ENCODE data around the gene CISH. TPM values are rescaled to one million over a fixed set of nuclear protein-coding genes. Genes with fewer than 3 reads are reported as not detected.
A peak's percentile ranks its signal among the peaks of the same experiment; 100 is the strongest.

The CISH gene
- total and polyA plus RNA-seq, 9 of the 15 experiments (the other 6 are each of a cell fraction or from before 2014, with no cell fraction given), result 1.7 to 47.7 (median 18.3) TPM

GRCh38 chr3:50610181-50610971 is 1.2 kb downstream of the CISH start (continued):
- no peak for TF ChIP-seq TAF1 (IDR thresholded peaks at IDR 0.05; ENCODE audit: control insufficient read depth, extremely low read depth, insufficient read depth, low read length, severe bottlenecking)
- no peak for TF ChIP-seq RB1 (IDR thresholded peaks at IDR 0.05; ENCODE audit: low read depth)
- 0 out of 4 replicates have a peak, but pooled peaks of 1 of the 2 experiments have one; percentile 14 for TF ChIP-seq TBL1XR1 (IDR thresholded peaks at IDR 0.05; ENCODE audit: low read length in 2 of 2)
- peak; percentile 23; the same call in 1 of the 2 replicates for TF ChIP-seq CTBP1 (IDR thresholded peaks at IDR 0.05; ENCODE audit: borderline replicate concordance)
- no peak for TF ChIP-seq TOE1 (IDR thresholded peaks at IDR 0.05; ENCODE audit: borderline replicate concordance)
- no peak for TF ChIP-seq TOE1 (CRISPR knock-in tag; IDR thresholded peaks at IDR 0.05; ENCODE audit: borderline replicate concordance, low read depth)
- TF ChIP-seq ZNF699 (CRISPR knock-in tag; IDR thresholded peaks at IDR 0.05; ENCODE audit: insufficient replicate concordance), result no peak
- no peak for TF ChIP-seq SP1 (CRISPR knock-in tag; IDR thresholded peaks at IDR 0.05)
- TF ChIP-seq ZNF655 (CRISPR knock-in tag; IDR thresholded peaks at IDR 0.05), result no peak
- 0 out of 2 replicates have a peak, but pooled peaks have one; percentile 31 for TF ChIP-seq HDAC2 (IDR thresholded peaks at IDR 0.05)
- no peak for TF ChIP-seq GTF3C2 (IDR thresholded peaks at IDR 0.05; ENCODE audit: borderline replicate concordance, extremely low read depth, insufficient read length)
- TF ChIP-seq SRSF9 (IDR thresholded peaks at IDR 0.05; ENCODE audit: borderline replicate concordance, low read depth, low read length), result no peak
- TF ChIP-seq, protein P1, sequence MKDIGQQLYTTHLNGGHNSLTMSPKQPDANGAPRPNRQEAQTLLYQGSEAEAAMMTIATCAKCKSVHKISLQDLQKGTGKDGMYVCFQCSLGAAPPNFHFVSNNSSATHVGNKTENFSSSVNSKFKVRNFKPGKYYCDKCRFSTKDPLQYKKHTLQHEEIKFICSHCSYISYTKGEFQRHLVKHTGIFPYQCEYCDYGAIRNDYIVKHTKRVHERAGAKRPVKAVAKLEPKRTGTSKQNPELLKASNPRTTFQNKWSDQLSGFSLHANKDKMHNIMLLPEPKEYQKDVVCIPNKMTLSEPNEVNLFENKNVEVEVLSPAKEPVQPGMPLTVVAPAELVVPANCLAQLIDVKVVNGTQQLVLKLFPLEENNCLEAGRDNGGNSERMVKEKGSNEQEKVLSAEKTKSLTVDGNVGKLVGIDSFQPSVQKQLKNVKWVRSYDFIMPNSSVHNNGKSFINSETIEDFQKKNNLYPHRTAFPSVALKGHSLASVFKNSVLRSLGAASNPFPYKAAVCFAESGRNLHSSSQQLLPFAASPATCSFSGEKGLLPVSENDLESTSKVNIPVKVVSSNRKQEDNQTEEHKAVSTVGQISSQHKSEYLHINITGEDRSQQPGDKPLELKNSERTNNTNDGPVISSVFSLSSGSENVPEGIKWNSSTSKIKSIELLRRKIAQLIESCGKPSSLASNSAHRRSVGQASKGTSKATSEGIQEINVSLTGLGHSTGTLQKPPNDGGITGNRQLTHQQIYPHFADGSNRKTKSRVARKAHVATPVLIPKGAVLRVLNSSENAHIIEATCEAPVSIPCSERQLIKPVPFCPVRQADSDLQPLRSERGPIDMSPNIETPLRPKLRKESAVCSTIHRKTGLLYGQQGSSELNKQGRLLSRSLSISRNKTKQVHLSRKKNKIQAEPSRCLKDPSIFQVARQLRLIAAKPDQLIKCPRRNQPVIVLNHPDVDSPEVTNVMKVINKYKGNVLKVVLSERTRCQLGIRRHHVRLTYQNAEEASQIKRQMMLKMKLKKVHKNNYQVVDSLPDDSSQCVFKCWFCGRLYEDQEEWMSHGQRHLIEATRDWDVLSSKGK (CRISPR knock-in tag; IDR thresholded peaks at IDR 0.05), result no peak
- TF ChIP-seq, protein P2, sequence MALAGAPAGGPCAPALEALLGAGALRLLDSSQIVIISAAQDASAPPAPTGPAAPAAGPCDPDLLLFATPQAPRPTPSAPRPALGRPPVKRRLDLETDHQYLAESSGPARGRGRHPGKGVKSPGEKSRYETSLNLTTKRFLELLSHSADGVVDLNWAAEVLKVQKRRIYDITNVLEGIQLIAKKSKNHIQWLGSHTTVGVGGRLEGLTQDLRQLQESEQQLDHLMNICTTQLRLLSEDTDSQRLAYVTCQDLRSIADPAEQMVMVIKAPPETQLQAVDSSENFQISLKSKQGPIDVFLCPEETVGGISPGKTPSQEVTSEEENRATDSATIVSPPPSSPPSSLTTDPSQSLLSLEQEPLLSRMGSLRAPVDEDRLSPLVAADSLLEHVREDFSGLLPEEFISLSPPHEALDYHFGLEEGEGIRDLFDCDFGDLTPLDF (CRISPR knock-in tag; IDR thresholded peaks at IDR 0.05), result no peak
- TF ChIP-seq ARID3B (CRISPR knock-in tag; IDR thresholded peaks at IDR 0.05; ENCODE audit: borderline replicate concordance), result no peak

All from K562 (cell line).